Measurements from ENCODE around the gene DCAF5.

DNA sequence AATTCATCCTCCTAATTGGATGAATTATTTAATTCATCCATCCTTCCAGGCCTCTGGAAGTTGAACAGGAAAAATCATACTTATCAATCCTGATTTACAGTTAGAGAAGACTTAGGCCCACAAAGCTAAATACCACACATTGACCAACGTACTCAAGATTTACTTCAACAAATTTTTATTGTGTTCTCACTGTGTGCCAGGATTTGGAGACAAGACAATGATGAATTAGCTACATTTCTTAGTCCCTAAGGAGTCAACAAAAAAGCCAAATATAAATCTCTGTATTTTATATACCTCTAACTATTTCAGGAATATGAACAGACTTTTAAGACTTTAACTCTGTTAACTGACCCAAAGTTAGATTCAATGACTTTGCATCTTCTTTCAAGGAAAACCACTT, 63.9 kb downstream of the DCAF5 start:
- TF ChIP-seq POLR2AphosphoS5 (IDR thresholded peaks at IDR 0.05) = no peak
- TF ChIP-seq, protein P1, sequence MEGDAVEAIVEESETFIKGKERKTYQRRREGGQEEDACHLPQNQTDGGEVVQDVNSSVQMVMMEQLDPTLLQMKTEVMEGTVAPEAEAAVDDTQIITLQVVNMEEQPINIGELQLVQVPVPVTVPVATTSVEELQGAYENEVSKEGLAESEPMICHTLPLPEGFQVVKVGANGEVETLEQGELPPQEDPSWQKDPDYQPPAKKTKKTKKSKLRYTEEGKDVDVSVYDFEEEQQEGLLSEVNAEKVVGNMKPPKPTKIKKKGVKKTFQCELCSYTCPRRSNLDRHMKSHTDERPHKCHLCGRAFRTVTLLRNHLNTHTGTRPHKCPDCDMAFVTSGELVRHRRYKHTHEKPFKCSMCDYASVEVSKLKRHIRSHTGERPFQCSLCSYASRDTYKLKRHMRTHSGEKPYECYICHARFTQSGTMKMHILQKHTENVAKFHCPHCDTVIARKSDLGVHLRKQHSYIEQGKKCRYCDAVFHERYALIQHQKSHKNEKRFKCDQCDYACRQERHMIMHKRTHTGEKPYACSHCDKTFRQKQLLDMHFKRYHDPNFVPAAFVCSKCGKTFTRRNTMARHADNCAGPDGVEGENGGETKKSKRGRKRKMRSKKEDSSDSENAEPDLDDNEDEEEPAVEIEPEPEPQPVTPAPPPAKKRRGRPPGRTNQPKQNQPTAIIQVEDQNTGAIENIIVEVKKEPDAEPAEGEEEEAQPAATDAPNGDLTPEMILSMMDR (IDR thresholded peaks at IDR 0.05) = no peak
